ENCODE data around the gene KRT7.

DNA sequence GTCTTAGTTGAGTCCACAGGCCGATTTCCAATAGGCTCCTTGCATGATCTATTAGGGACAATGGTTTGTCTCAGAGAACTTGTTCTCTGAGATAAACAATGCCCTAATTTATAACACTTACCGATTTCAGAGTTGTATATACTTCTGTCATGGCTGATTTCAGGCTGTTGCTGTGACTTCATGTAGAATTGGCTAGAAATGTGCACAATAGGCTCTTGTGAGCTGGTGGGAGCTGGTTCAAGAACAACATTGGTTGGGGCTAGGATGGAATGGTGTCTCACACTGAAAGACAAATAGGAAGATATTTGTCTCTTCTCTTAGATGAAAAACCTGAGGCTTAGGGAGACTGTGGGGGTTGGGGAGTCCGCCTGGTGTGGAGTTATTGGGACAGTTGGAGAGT, 34.7 kb downstream of the KRT7 start:
- no peak for TF ChIP-seq EZH2phosphoT487 (IDR thresholded peaks at IDR 0.05; ENCODE audit: low read length)
- TF ChIP-seq, protein P1, sequence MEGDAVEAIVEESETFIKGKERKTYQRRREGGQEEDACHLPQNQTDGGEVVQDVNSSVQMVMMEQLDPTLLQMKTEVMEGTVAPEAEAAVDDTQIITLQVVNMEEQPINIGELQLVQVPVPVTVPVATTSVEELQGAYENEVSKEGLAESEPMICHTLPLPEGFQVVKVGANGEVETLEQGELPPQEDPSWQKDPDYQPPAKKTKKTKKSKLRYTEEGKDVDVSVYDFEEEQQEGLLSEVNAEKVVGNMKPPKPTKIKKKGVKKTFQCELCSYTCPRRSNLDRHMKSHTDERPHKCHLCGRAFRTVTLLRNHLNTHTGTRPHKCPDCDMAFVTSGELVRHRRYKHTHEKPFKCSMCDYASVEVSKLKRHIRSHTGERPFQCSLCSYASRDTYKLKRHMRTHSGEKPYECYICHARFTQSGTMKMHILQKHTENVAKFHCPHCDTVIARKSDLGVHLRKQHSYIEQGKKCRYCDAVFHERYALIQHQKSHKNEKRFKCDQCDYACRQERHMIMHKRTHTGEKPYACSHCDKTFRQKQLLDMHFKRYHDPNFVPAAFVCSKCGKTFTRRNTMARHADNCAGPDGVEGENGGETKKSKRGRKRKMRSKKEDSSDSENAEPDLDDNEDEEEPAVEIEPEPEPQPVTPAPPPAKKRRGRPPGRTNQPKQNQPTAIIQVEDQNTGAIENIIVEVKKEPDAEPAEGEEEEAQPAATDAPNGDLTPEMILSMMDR (IDR thresholded peaks at IDR 0.05; ENCODE audit: low read length), result no peak
